ENCODE data around the gene RLBP1. TPM values are rescaled to one million over a fixed set of nuclear protein-coding genes. Genes with fewer than 3 reads are reported as not detected.

Gene RLBP1
- total and polyA plus RNA-seq, 2 of the 4 experiments (the other 2 are of a cell fraction): not detected

GRCh38 chr15:89218531-89218930 lies 2.8 kb downstream of the RLBP1 start:
- WGBS, 2 experiments (ENCODE audit: extremely low coverage in 2 of 2, insufficient read length in 1 of 2): 89% methylated on average over 3 of the region's 8 CpGs; no CpG with 5 or more reads in 1 of the 2 experiments
- intact Hi-C loops (cut with micrococcal nuclease): no loop called here
- H2AK9ac ChIP-seq (replicated peaks; ENCODE audit: low read depth, low read length, poor library complexity): no peak overlapping the region
- no peak overlapping the region for H4K8ac ChIP-seq (ENCODE audit: low read depth in 2 of 2, low read length in 2 of 2)
- BruUV-seq (replicated peaks): no TSS peak
- H3K4me3 ChIP-seq (ENCODE audit: insufficient read depth, low read depth, low read length): no peak overlapping the region
- no peaks in the 10 kb centered on the region for H3K4me1 ChIP-seq (ENCODE audit: control insufficient read depth, insufficient read depth, low read length)
- no peaks in the 10 kb centered on the region for H3K36me3 ChIP-seq (ENCODE audit: control insufficient read depth, insufficient read depth, low read length)
- H3K79me1 ChIP-seq (ENCODE audit: low read depth in 1 of 2, low read length in 2 of 2): no peaks in the 10 kb centered on the region
- H3K14ac ChIP-seq (replicated peaks; ENCODE audit: low read depth, low read length): no peak overlapping the region
- no peak overlapping the region for H3K56ac ChIP-seq (ENCODE audit: extremely low read depth, insufficient read depth, low read length)
- no peak overlapping the region for H2BK15ac ChIP-seq (ENCODE audit: low read depth, low read length)
- H2BK5ac ChIP-seq (ENCODE audit: low read depth, low read length, poor library complexity, severe bottlenecking): no peak overlapping the region
- H3K9me3 ChIP-seq (ENCODE audit: control insufficient read depth, insufficient read depth, low read length): no peaks in the 10 kb centered on the region
- H4K20me1 ChIP-seq (ENCODE audit: insufficient read depth, low read length): no peaks in the 10 kb centered on the region
- POLR2A ChIA-PET (ENCODE audit: unreplicated experiment): no interaction called here
- H3K4me2 ChIP-seq (ENCODE audit: low read depth, low read length): no peak overlapping the region
- no peak overlapping the region for H3K18ac ChIP-seq (ENCODE audit: low read depth, low read length)
- peaks cover 32% of the 10 kb centered on the region for H3K27me3 ChIP-seq (ENCODE audit: control insufficient read depth, insufficient read depth, low read length)
- DNase-seq: no peak
- dilution Hi-C loops (cut with HindIII; ENCODE audit: low sequenced_read_pairs, unreplicated experiment): no loop called here
- H4K91ac ChIP-seq (ENCODE audit: insufficient read depth, low read depth, low read length): no peak overlapping the region
- TF ChIP-seq RAD21 (IDR thresholded peaks at IDR 0.05; ENCODE audit: low read length) (no peak), BHLHE40 (IDR thresholded peaks at IDR 0.05; ENCODE audit: low read depth, low read length) (no peak), SMC3 (IDR thresholded peaks at IDR 0.05; ENCODE audit: low read depth, low read length) (no peak), POLR2A (IDR thresholded peaks at IDR 0.05; ENCODE audit: low read depth, low read length) (no peak), CEBPB (IDR thresholded peaks at IDR 0.05; ENCODE audit: low read depth, low read length) (no peak), MXI1 (IDR thresholded peaks at IDR 0.05; ENCODE audit: borderline replicate concordance, low read depth, low read length) (no peak), NFE2L2 (IDR thresholded peaks at IDR 0.05; ENCODE audit: low read depth, low read length) (no peak), FOS (IDR thresholded peaks at IDR 0.05; ENCODE audit: low read depth, low read length) (no peak)
- TF ChIP-seq, protein P1, sequence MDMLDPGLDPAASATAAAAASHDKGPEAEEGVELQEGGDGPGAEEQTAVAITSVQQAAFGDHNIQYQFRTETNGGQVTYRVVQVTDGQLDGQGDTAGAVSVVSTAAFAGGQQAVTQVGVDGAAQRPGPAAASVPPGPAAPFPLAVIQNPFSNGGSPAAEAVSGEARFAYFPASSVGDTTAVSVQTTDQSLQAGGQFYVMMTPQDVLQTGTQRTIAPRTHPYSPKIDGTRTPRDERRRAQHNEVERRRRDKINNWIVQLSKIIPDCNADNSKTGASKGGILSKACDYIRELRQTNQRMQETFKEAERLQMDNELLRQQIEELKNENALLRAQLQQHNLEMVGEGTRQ (IDR thresholded peaks at IDR 0.05; ENCODE audit: low read depth, low read length): no peak
- TF ChIP-seq, protein P2, sequence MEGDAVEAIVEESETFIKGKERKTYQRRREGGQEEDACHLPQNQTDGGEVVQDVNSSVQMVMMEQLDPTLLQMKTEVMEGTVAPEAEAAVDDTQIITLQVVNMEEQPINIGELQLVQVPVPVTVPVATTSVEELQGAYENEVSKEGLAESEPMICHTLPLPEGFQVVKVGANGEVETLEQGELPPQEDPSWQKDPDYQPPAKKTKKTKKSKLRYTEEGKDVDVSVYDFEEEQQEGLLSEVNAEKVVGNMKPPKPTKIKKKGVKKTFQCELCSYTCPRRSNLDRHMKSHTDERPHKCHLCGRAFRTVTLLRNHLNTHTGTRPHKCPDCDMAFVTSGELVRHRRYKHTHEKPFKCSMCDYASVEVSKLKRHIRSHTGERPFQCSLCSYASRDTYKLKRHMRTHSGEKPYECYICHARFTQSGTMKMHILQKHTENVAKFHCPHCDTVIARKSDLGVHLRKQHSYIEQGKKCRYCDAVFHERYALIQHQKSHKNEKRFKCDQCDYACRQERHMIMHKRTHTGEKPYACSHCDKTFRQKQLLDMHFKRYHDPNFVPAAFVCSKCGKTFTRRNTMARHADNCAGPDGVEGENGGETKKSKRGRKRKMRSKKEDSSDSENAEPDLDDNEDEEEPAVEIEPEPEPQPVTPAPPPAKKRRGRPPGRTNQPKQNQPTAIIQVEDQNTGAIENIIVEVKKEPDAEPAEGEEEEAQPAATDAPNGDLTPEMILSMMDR (conservative IDR thresholded peaks at IDR 0.05; ENCODE audit: low read depth, low read length): no peak
- ATAC-seq (ENCODE audit: low read depth): no peak
- H4K5ac ChIP-seq (ENCODE audit: low read depth, low read length): no peak overlapping the region
- CTCF ChIA-PET: interaction anchor here (1.7 kb wide), 1 partner anchor 11 kb away, joined by 5 read pairs; no protein-coding TSS in a partner anchor
- H3K4ac ChIP-seq (ENCODE audit: low read depth, low read length): no peak overlapping the region
- H2BK120ac ChIP-seq (ENCODE audit: low read depth, low read length): no peak overlapping the region
- H2AK5ac ChIP-seq (ENCODE audit: low read depth, low read length): no peak overlapping the region
- H3K9ac ChIP-seq (ENCODE audit: low read depth, low read length): no peak overlapping the region
- no peak overlapping the region for H3K27ac ChIP-seq (ENCODE audit: insufficient read depth, low read length)
- no peaks in the 10 kb centered on the region for H3K9me1 ChIP-seq (ENCODE audit: insufficient read depth, low read length)
- H2AFZ ChIP-seq (replicated peaks; ENCODE audit: low read length, poor library complexity): no peak overlapping the region
- in situ Hi-C loops (cut with MboI; ENCODE audit: low sequenced_read_pairs): no loop called here
- H2BK20ac ChIP-seq (ENCODE audit: low read depth, low read length): no peak overlapping the region
- H3K23ac ChIP-seq (ENCODE audit: low read depth, low read length): no peak overlapping the region
